ENCODE results near the gene TMEM151B.

Gene TMEM151B

DNA sequence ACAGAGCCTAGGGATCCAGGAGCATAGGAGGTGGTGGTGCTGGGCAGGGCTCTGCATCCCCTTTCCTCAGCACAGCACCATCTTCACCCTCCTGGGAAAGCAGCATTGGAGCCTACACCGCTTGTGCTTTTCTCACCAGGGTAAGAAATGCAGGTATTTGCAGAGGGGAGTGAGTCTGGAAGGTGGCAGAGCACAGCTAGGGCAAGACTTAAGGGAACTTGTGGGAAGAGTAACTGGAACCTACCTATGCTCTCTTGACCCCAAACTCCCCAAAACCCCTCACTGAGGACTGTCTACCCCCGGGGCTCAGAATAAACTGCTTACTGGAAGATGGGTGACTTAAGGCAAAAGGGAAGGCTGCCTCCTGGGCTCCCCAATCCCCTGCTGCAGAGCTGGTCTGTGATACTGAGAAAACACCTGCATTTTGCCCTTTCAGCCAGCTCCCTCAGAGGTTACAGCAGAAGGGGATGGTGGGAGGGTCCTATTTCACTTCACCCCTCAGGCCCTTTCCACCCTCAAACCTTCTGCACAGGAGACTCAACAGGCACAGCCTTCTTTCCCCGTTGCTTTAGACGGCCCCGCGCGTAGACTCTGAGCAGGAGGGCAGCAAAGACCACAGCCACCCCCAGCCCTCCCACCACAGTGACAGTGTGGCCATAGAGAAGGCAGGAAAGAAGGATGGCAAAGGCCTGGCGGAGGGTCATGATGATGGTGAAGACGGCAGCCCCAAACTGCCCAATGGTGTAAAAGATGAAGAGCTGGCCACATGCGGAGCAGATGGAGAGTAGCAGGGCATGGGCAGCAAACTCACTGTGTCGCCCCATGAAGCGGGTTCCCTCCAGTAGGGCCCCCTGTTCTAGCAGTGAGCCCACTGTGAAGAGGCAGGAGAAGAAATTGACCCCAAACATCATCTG, 15.8 kb upstream of the TMEM151B start:
- no peak for DNase-seq (ENCODE audit: extremely low read depth, low read depth)

GRCh38 chr6:44255105-44255808, 15.0 kb upstream of the TMEM151B start:
- no peak for DNase-seq (ENCODE audit: extremely low read depth, low read depth)

More for the DNA sequence above, 15.8 kb upstream of the TMEM151B start:
- no peak for TF ChIP-seq CTCF (IDR thresholded peaks at IDR 0.05; ENCODE audit: low read depth, low read length)

GRCh38 chr6:44255871-44256774, 14.1 kb upstream of the TMEM151B start:
- TF ChIP-seq CTCF (IDR thresholded peaks at IDR 0.05; ENCODE audit: low read depth, low read length): no peak
- no peak for DNase-seq (ENCODE audit: extremely low read depth, low read depth)

More at GRCh38 chr6:44255105-44255808, 15.0 kb upstream of the TMEM151B start:
- TF ChIP-seq CTCF (IDR thresholded peaks at IDR 0.05; ENCODE audit: low read depth, low read length): no peak

DNA sequence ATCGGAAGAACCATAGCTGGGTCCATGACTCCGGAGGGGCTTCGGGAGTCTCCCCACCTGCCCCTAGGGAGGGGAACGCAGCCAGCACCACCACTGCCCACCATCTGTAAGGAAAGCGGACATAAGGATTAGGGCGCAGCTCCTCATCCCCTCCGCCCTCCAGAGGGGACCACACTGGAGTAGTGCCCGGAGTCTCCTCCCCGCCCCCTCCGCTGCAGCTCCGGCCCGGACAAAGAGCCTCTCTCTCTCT, 13.6 kb upstream of the TMEM151B start:
- DNase-seq (ENCODE audit: extremely low read depth, low read depth): no peak
- no peak for TF ChIP-seq CTCF (IDR thresholded peaks at IDR 0.05; ENCODE audit: low read depth, low read length)

DNA sequence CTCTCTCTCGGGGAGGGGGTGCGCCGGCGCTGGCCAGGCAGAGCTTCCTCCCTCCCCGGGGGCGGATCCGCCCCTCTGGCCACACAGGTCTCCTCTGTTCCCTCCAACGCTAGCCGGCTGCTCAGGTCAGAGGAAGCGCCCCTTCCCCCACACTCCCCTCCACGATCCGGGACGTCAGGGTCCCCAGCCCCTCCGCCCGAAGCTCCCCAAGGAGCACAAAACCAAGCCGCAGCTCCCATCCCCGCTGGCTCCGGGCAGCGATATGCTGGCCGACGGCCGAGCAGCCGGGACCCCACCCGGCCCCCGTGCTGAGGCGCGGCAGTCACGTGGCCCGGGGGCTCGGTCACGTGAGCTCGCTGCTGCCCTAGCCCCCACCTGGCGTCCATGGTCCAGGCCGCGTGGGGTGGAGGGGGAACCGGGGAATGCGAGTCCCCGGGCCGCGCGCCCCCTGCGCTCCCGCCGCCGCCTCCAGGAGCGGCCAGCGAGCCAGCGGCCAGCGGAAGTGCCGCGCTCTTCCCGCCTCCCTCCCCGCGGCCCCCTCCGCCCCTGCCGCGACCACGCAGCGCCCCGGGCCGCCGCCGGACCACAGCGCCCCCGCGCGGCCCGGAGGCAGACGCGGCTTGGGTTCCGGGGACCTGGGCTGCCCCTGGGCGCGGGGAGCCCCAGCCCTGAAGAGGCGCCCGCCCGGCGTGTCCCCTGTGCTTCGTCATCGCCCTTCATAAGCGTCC, 13.1 kb upstream of the TMEM151B start, which contains the start of gene SLC35B2:
Gene SLC35B2, minus strand, starts transcription at position 504 of the 728 bp plus-strand sequence. Its CDS starts 118 bp downstream, at position 386.
- peak; percentile 34 for TF ChIP-seq CTCF (IDR thresholded peaks at IDR 0.05; ENCODE audit: low read depth, low read length)
- no peak for DNase-seq (ENCODE audit: extremely low read depth, low read depth)

GRCh38 chr6:44257753-44258324, 12.4 kb upstream of the TMEM151B start:
- no peak for TF ChIP-seq CTCF (IDR thresholded peaks at IDR 0.05; ENCODE audit: low read depth, low read length)
- DNase-seq (ENCODE audit: extremely low read depth, low read depth): no peak
